K562 (cell line): ENCODE measurements around the gene UNC5B. TPM values are rescaled to one million over a fixed set of nuclear protein-coding genes. Genes with fewer than 3 reads are reported as not detected.

Source experiments
- ATAC-seq: fragments of 200-7000 bp; cut with Tn5 transposase; 3 replicates; pipeline ENCODE4 v1.9.1; 2020; ENCODE audit warnings: moderate library complexity
- BruUV-seq: library from RNA; stranded (reverse); fragments of 400-500 nt; replicated peaks from 2 replicates; lab custom pipeline; 2021; lab: Mats Ljungman, UMichigan
- CTCF ChIA-PET: fragments of 300-600 bp; formaldehyde crosslinking; extraction: SDS; loops from one replicate; lab custom pipeline; 2021; ENCODE audit warnings: low intra/inter-chr PET ratio; lab: Yijun Ruan, JAX
- POLR2A ChIA-PET: fragments of 300-600, 350-650 bp; sonication (Branson Sonifier 250); formaldehyde crosslinking; extraction: SDS; loops from one replicate; lab custom pipeline; 2021; ENCODE audit warnings: antibody characterized with exemption, inconsistent platforms; lab: Yijun Ruan, JAX
- DNase-seq, 4 experiments: peaks; one replicate each; pipeline versions ENCODE4 v3.0.0 to v3.0.0-alpha.2; 2011 to 2018; ENCODE audit warnings: low spot score in 3 of 4, mixed read lengths in 3 of 4; ENCODE audit errors: extremely low read depth in 1 of 4
- FAIRE-seq: peaks from 2 replicates; lab custom pipeline; 2011; peaks lifted over from hg19 to GRCh38; lab: Jason Lieb, UNC
- H2AFZ ChIP-seq: 2 replicates; pipeline ENCODE4 v1.6.0; 2011; ENCODE audit warnings: low read depth, low read length, control low read depth, inconsistent platforms
- H3K27ac ChIP-seq: fragments of 200-600 bp; 3 replicates; pipeline ENCODE4 v1.8.0; 2011; ENCODE audit warnings: low read depth, mild to moderate bottlenecking, control low read depth, inconsistent platforms, low read length, moderate library complexity, mixed read lengths; ENCODE audit errors: extremely low read depth
- H3K27me3 ChIP-seq, 2 experiments: fragments of 300-600 bp in 1 of 2; 2 replicates in 1 of 2; 3 replicates in 1 of 2; pipeline versions ENCODE4 v1.6.0 to v1.8.0; 2011; ENCODE audit warnings: inconsistent platforms in 2 of 2, low read length in 2 of 2, mild to moderate bottlenecking in 1 of 2, mixed read lengths in 1 of 2, moderate library complexity in 1 of 2; ENCODE audit not compliant: control insufficient read depth in 2 of 2, insufficient read depth in 2 of 2
- H3K36me3 ChIP-seq: fragments of 300-600 bp; 3 replicates; pipeline ENCODE4 v1.8.0; 2011; ENCODE audit warnings: mild to moderate bottlenecking, low read length, inconsistent platforms; ENCODE audit not compliant: control insufficient read depth, insufficient read depth
- H3K4me1 ChIP-seq, 2 experiments: fragments of 200-600 bp in 1 of 2; replicated peaks in 1 of 2; 2 replicates in 1 of 2; 3 replicates in 1 of 2; pipeline versions ENCODE4 v1.5.1 to v1.8.0; 2011; ENCODE audit warnings: inconsistent platforms in 2 of 2, low read length in 2 of 2, mild to moderate bottlenecking in 1 of 2, mixed read lengths in 1 of 2, moderate library complexity in 1 of 2; ENCODE audit not compliant: control insufficient read depth in 2 of 2, insufficient read depth in 2 of 2
- H3K4me2 ChIP-seq: 2 replicates; pipeline ENCODE4 v1.6.1; 2011; ENCODE audit warnings: low read length, control low read depth, inconsistent platforms, mixed read lengths; ENCODE audit not compliant: insufficient read depth
- H3K4me3 ChIP-seq: fragments of 200-600 bp; sonication (generic), shearing (Covaris generic); 2 replicates; pipeline ENCODE4 v1.5.1; 2016; ENCODE audit warnings: control low read depth, inconsistent platforms
- H3K79me2 ChIP-seq: fragments of 200-600 bp; 3 replicates; pipeline ENCODE4 v1.8.0; 2011; ENCODE audit warnings: low read length, inconsistent platforms; ENCODE audit not compliant: control insufficient read depth, insufficient read depth
- H3K9ac ChIP-seq, 2 experiments: 2 replicates each; pipeline versions ENCODE4 v1.6.0 to v1.6.1; 2011; ENCODE audit warnings: low read depth in 2 of 2, low read length in 2 of 2, control low read depth in 1 of 2, inconsistent platforms in 1 of 2, mild to moderate bottlenecking in 1 of 2, mixed read lengths in 1 of 2; ENCODE audit not compliant: insufficient read depth in 1 of 2
- H3K9me1 ChIP-seq: one replicate; pipeline ENCODE4 v1.6.0; 2011; ENCODE audit warnings: inconsistent platforms, mild to moderate bottlenecking, low read length, moderate library complexity; ENCODE audit not compliant: control insufficient read depth, insufficient read depth
- H3K9me3 ChIP-seq: replicated peaks from 2 replicates; pipeline ENCODE4 v1.5.1; 2011; ENCODE audit warnings: low read depth, low read length, inconsistent platforms; ENCODE audit not compliant: control insufficient read depth, insufficient read depth
- H4K20me1 ChIP-seq: replicated peaks from 2 replicates; pipeline ENCODE4 v1.6.1; 2011; ENCODE audit warnings: low read length, inconsistent platforms, mixed read lengths; ENCODE audit not compliant: control insufficient read depth, insufficient read depth
- BCOR ChIP-seq: fragments of 450-650 bp; IDR thresholded peaks from 2 replicates; pipeline ENCODE4 v1.6.1; 2016
- BDP1 ChIP-seq: IDR thresholded peaks from 3 replicates; pipeline ENCODE4 v1.6.1; 2011; ENCODE audit not compliant: insufficient read length, insufficient read depth
- CEBPB ChIP-seq: fragments of 450-650 bp; IDR thresholded peaks from 2 replicates; pipeline ENCODE4 v1.6.1; 2016; ENCODE audit warnings: missing genetic modification characterization, missing compliant biosample characterization
- CEBPG ChIP-seq, 3 experiments: fragments of 200-800 bp in 1 of 3; sonication (Bioruptor generic) in 1 of 3; sonication (generic) in 1 of 3; formaldehyde crosslinking in 1 of 3; IDR thresholded peaks in 2 of 3; conservative IDR thresholded peaks in 1 of 3; 2 replicates each; pipeline versions ENCODE4 v1.6.1 to v1.8.0; 2016 to 2022; ENCODE audit warnings: missing compliant biosample characterization in 2 of 3, missing genetic modification characterization in 2 of 3, mild to moderate bottlenecking in 1 of 3, missing genetic modification reagents in 1 of 3
- FOXK1 ChIP-seq: sonication (generic); formaldehyde crosslinking; IDR thresholded peaks from 2 replicates; pipeline ENCODE4 v1.8.0; 2022; ENCODE audit warnings: missing genetic modification reagents, mild to moderate bottlenecking, borderline replicate concordance
- MCM3 ChIP-seq: fragments of 450-650 bp; IDR thresholded peaks from 2 replicates; pipeline ENCODE4 v1.6.1; 2016
- NR2C1 ChIP-seq, 2 experiments: fragments of 450-650 bp; IDR thresholded peaks; 2 replicates each; pipeline ENCODE4 v1.6.1; 2017; ENCODE audit warnings: mild to moderate bottlenecking in 2 of 2, antibody characterized with exemption in 1 of 2, inconsistent platforms in 1 of 2, missing compliant biosample characterization in 1 of 2, missing genetic modification characterization in 1 of 2
- POLR2B ChIP-seq: fragments of 450-650 bp; IDR thresholded peaks from 2 replicates; pipeline ENCODE4 v1.6.1; 2018; ENCODE audit warnings: low read depth; ENCODE audit not compliant: partially characterized antibody
- RBM25 ChIP-seq: fragments of 200-400 bp; formaldehyde crosslinking; IDR thresholded peaks from 2 replicates; pipeline ENCODE4 v1.6.1; 2018; ENCODE audit warnings: low read length, low read depth, moderate library complexity; ENCODE audit not compliant: severe bottlenecking
- STAT5B ChIP-seq: fragments of 250-450 bp; sonication (Bioruptor Pico); IDR thresholded peaks from 2 replicates; pipeline ENCODE4 v1.8.0; 2021; ENCODE audit warnings: mild to moderate bottlenecking, inconsistent platforms
- ZBTB5 ChIP-seq: fragments of 450-650 bp; IDR thresholded peaks from 2 replicates; pipeline ENCODE4 v1.6.1; 2017; ENCODE audit warnings: antibody characterized with exemption
- ZFP36 ChIP-seq: fragments of 150-350 bp; IDR thresholded peaks from 2 replicates; pipeline ENCODE4 v1.6.1; 2018; ENCODE audit warnings: low read length, low read depth; ENCODE audit not compliant: partially characterized antibody
- ZZZ3 ChIP-seq: fragments of 450-650 bp; IDR thresholded peaks from 2 replicates; pipeline ENCODE4 v1.6.1; 2016; ENCODE audit warnings: antibody characterized with exemption, mild to moderate bottlenecking, moderate library complexity
- WGBS: fragments of 100-300 bp; shearing (Covaris generic); methylation state at CpG from one replicate; pipeline ENCODE4 v1.1.6; 2016; ENCODE audit warnings: low coverage, mixed read lengths; ENCODE audit not compliant: insufficient coverage; ENCODE audit errors: missing lambda C conversion rate; 5-methylcytosine and 5-hydroxymethylcytosine counted together
- in situ Hi-C: fragments of 300-500 bp; cut with MboI; formaldehyde crosslinking; loops from 4 replicates; pipeline ENCODE4 v1.15.0; 2018; ENCODE audit warnings: inconsistent platforms, mixed read lengths
- intact Hi-C: fragments of 100-400 bp; cut with micrococcal nuclease; formaldehyde crosslinking; loops from 2 replicates; pipeline ENCODE4 v1.14.2; 2022
- polyA plus RNA-seq, 8 experiments: library from polyadenylated mRNA; depleted of rRNA in 4 of 8; stranded (reverse) in 5 of 8; unstranded in 3 of 8; fragments of >200 nt; fragmentation: Nextera tagmentation in 2 of 8; fragmentation: Illumina TruSeq in 1 of 8; extraction: Ambion mirVana in 2 of 8; extraction: Trizol in 1 of 8; gene quantifications; 2 replicates each; pipeline versions ENCODE4 v1.2.1 to v1.2.3, GENCODE V29; 2011 to 2014; ENCODE audit warnings: inconsistent platforms in 1 of 8, missing spikeins in 1 of 8
- total RNA-seq, 7 experiments: library from RNA; depleted of rRNA in 6 of 7; stranded (reverse); fragments of >200 nt in 6 of 7; fragmentation: Illumina TruSeq in 2 of 7; extraction: Trizol in 2 of 7; gene quantifications; 2 replicates each; pipeline versions ENCODE4 v1.2.1 to v1.2.3, GENCODE V29; 2011 to 2021; ENCODE audit warnings: low replicate concordance in 1 of 7

UNC5B gene
- total and polyA plus RNA-seq, 9 of the 15 experiments (the other 6 are each of a cell fraction or from before 2014, with no cell fraction given): 0.10 to 8.4 (median 2.1) TPM

GRCh38 chr10:71243756-71244395 lies 31.5 kb downstream of the UNC5B start:
- no peak for FAIRE-seq

More at GRCh38 chr10:71243756-71244395, 31.5 kb downstream of the UNC5B start:
- ChIA-PET CTCF (no interaction called here), POLR2A (interaction anchor here (0.6 to 1.4 kb wide), 5 partner anchors 12 to 571 kb away, joined by 3 to 6 read pairs (median 4); no protein-coding TSS in a partner anchor)
- no peak overlapping the region for H3K4me2 ChIP-seq
- H3K9me1 ChIP-seq: no peaks in the 10 kb centered on the region
- H3K79me2 ChIP-seq: no peaks in the 10 kb centered on the region
- ATAC-seq (no peak), DNase-seq (no peak)
- in situ Hi-C loops: no loop called here
- H3K4me1 ChIP-seq: peaks cover 32 to 39% of the 10 kb centered on the region in 2 experiments
- intact Hi-C loops: no loop called here
- 27% methylated on average over 6 of the region's 6 CpGs for WGBS
- peaks cover 0 to 12% of the 10 kb centered on the region in 2 experiments; a peak in 2 of 5 replicates for H3K27me3 ChIP-seq
- H3K9me3 ChIP-seq: no peaks in the 10 kb centered on the region
- peaks cover 8% of the 10 kb centered on the region; the same call in 1 of the 2 replicates for H4K20me1 ChIP-seq
- H3K27ac ChIP-seq: no peak overlapping the region
- no peak overlapping the region for H3K9ac ChIP-seq
- no peak overlapping the region for H2AFZ ChIP-seq
- no peaks in the 10 kb centered on the region for H3K36me3 ChIP-seq
- BruUV-seq: no TSS peak
- H3K4me3 ChIP-seq: no peak overlapping the region
- TF ChIP-seq NR2C1 (IDR thresholded peaks at IDR 0.05) (no peak), NR2C1 (tag; IDR thresholded peaks at IDR 0.05) (no peak), CEBPB (tag) (peak; percentile 89), BCOR (peak; percentile 30; the same call in 1 of the 2 replicates), ZZZ3 (no peak), POLR2B (no peak), ZBTB5 (no peak), FOXK1 (no peak), ZFP36 (peak; percentile 65), CEBPG (CRISPR knock-in tag; IDR thresholded peaks at IDR 0.05) (peak; percentile 11; the same call in 1 of the 2 replicates), CEBPG (tag; conservative IDR thresholded peaks at IDR 0.05 in 1 of 2, IDR thresholded peaks at IDR 0.05 in 1 of 2) (peak; percentile 33 to 74; a peak in 2 of 4 replicates), STAT5B (no peak), BDP1 (no peak), MCM3 (no peak), RBM25 (peak; percentile 55)
